Activated CD4-positive, alpha-beta memory T cell treated with anti-CD3 and anti-CD28 coated beads for 36 hours (primary cell): ENCODE results near the gene VAT1. TPM values are rescaled to one million over a fixed set of nuclear protein-coding genes. Genes with fewer than 3 reads are reported as not detected.

Experiments used
- total RNA-seq, 2 experiments: library from RNA; stranded (reverse); gene quantifications; one replicate each; pipeline ENCODE4 v1.2.3, GENCODE V29; 2021

VAT1 gene
- total RNA-seq, 2 experiments from 2014 or later, result 45.3 to 49.6 TPM

Other genes with a start within 250 kb of the VAT1 start
- gene VPS25, start 248.9 kb downstream of the VAT1 start, total RNA-seq, result 10 to 100 TPM; 57.5 to 58.6 TPM
- under 1 TPM; 0.10 to 0.15 TPM for gene WNK4, start 241.8 kb downstream of the VAT1 start, total RNA-seq
- gene COA3, start 223.7 kb downstream of the VAT1 start, total RNA-seq, result 10 to 100 TPM; 31.8 to 36.6 TPM
- not detected for gene CNTD1, start 223.5 kb downstream of the VAT1 start, total RNA-seq
- 10 to 100 TPM; 72.7 to 77.4 TPM for gene BECN1, start 198.1 kb downstream of the VAT1 start, total RNA-seq
- 100 to 1,000 TPM; 111 to 116 TPM for gene PSME3, start 189.0 kb downstream of the VAT1 start, total RNA-seq
- gene AOC2, start 177.8 kb downstream of the VAT1 start, total RNA-seq, result 1 to 10 TPM; 1.7 to 2.0 TPM
- 1 to 10 TPM; 1.6 to 2.0 TPM for gene AOC3, start 171.2 kb downstream of the VAT1 start, total RNA-seq
- gene G6PC1, start 121.6 kb downstream of the VAT1 start, total RNA-seq, result not detected
- 10 to 100 TPM; 38.7 to 43.1 TPM for gene AARSD1, start 57.9 kb downstream of the VAT1 start, total RNA-seq
- under 1 TPM; 0.53 to 0.64 TPM for gene PTGES3L, start 42.3 kb downstream of the VAT1 start, total RNA-seq
- 10 to 100 TPM in 1 of 2 experiments, 1 to 10 TPM in 1; 10.0 to 11.5 TPM for gene RUNDC1, start 41.8 kb downstream of the VAT1 start, total RNA-seq
- gene RPL27, start 24.0 kb downstream of the VAT1 start, total RNA-seq, result 1,000 to 10,000 TPM; 1,552 to 1,589 TPM
- 10 to 100 TPM; 66.0 to 68.6 TPM for gene IFI35, start 15.6 kb downstream of the VAT1 start, total RNA-seq
- gene RND2, start 2.8 kb upstream of the VAT1 start, total RNA-seq, result under 1 TPM in 1 of 2 experiments, not detected in 1; 0.07 TPM
- 100 to 1,000 TPM in 1 of 2 experiments, 10 to 100 TPM in 1; 92.8 to 103 TPM for gene BRCA1, start 103.0 kb upstream of the VAT1 start, total RNA-seq
- gene NBR1, start 148.8 kb upstream of the VAT1 start, total RNA-seq, result 10 to 100 TPM; 62.0 to 65.9 TPM
- 10 to 100 TPM; 10.1 to 10.4 TPM for gene TMEM106A, start 189.5 kb upstream of the VAT1 start, total RNA-seq
- gene CCDC200, start 206.2 kb upstream of the VAT1 start, total RNA-seq, result not detected
- gene RNU2-1, start 211.6 kb upstream of the VAT1 start, total RNA-seq, result 1,000 to 10,000 TPM; 5,509 to 5,687 TPM